ENCODE results near the gene ZACN.

DNA sequence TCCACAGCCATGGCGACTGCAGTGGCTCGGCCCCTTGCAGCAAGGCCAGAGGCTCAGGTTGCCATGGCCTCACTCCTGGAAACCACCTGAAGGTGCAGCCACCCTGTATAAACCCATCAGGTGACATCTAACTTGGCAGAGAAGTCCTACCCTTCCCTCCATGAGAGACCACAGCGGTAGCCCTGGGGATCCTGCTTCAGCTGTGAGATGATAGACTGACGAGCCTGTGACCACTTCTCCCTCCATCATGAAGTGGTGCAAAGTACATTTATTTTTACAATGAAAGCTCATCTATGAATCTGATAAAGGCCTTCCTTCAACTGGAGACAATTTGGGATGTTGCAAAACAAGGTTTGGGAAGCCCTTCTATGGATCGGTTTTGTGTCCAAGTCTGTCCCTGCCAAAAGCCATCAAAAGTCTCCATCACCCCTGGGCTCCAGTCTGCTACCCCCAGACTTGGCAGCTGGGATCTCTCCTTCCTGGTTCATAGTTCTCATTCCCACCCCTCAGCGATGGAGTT lies 1.8 kb downstream of the ZACN start:
- TF ChIP-seq, protein P1, sequence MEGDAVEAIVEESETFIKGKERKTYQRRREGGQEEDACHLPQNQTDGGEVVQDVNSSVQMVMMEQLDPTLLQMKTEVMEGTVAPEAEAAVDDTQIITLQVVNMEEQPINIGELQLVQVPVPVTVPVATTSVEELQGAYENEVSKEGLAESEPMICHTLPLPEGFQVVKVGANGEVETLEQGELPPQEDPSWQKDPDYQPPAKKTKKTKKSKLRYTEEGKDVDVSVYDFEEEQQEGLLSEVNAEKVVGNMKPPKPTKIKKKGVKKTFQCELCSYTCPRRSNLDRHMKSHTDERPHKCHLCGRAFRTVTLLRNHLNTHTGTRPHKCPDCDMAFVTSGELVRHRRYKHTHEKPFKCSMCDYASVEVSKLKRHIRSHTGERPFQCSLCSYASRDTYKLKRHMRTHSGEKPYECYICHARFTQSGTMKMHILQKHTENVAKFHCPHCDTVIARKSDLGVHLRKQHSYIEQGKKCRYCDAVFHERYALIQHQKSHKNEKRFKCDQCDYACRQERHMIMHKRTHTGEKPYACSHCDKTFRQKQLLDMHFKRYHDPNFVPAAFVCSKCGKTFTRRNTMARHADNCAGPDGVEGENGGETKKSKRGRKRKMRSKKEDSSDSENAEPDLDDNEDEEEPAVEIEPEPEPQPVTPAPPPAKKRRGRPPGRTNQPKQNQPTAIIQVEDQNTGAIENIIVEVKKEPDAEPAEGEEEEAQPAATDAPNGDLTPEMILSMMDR (IDR thresholded peaks at IDR 0.05; ENCODE audit: extremely low read depth in 1 of 2, insufficient read depth in 1 of 2, low read depth in 1 of 2, low read length in 2 of 2): no peak
- TF ChIP-seq POLR2A (IDR thresholded peaks at IDR 0.05; ENCODE audit: low read depth, low read length) (no peak), EZH2 (IDR thresholded peaks at IDR 0.05; ENCODE audit: borderline replicate concordance, low read depth, low read length, severe bottlenecking) (no peak), POLR2AphosphoS5 (IDR thresholded peaks at IDR 0.05; ENCODE audit: insufficient read depth, low read depth, low read length) (no peak), MYC (IDR thresholded peaks at IDR 0.05; ENCODE audit: low read depth, low read length) (no peak), JUN (IDR thresholded peaks at IDR 0.05; ENCODE audit: borderline replicate concordance, insufficient read depth, insufficient read length, low read depth) (no peak), GATA2 (IDR thresholded peaks at IDR 0.05; ENCODE audit: insufficient read depth, insufficient read length, low read depth, low read length) (no peak)
- TF ChIP-seq, protein P2, sequence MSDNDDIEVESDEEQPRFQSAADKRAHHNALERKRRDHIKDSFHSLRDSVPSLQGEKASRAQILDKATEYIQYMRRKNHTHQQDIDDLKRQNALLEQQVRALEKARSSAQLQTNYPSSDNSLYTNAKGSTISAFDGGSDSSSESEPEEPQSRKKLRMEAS (IDR thresholded peaks at IDR 0.05; ENCODE audit: insufficient read depth, insufficient read length): no peak

All from endothelial cell of umbilical vein (primary cell).